ENCODE results near the gene ENO4.

Gene ENO4

GRCh38 chr10:116831790-116832189, 17.5 kb upstream of the ENO4 start:
- no peak for DNase-seq

- DNase-seq = no peak
Measured at GRCh38 chr10:116833986-116834985, 15.0 kb upstream of the ENO4 start.

- DNase-seq = no peak
Measured at GRCh38 chr10:116835658-116836057, 13.6 kb upstream of the ENO4 start.

GRCh38 chr10:116836083-116836482, 13.2 kb upstream of the ENO4 start:
- no peak for DNase-seq

- DNase-seq = no peak
Measured at GRCh38 chr10:116836902-116837523, 12.3 kb upstream of the ENO4 start.

GRCh38 chr10:116838143-116838725, 11.1 kb upstream of the ENO4 start:
- no peak for DNase-seq

GRCh38 chr10:116840389-116841075, 8.8 kb upstream of the ENO4 start:
- DNase-seq = no peak

- DNase-seq = no peak
Measured at GRCh38 chr10:116845823-116846222, 3.5 kb upstream of the ENO4 start.

- no peak for DNase-seq
Measured at GRCh38 chr10:116848032-116848943, 1.0 kb upstream of the ENO4 start.

GRCh38 chr10:116848944-116849247, 403 bp upstream of the ENO4 start:
- no peak for DNase-seq

GRCh38 chr10:116850058-116850611, 836 bp downstream of the ENO4 start:
- no peak for DNase-seq

GRCh38 chr10:116852246-116852645, 2.9 kb downstream of the ENO4 start:
- no peak for DNase-seq

- no peak for DNase-seq
Measured at GRCh38 chr10:116853287-116853686, 4.0 kb downstream of the ENO4 start.

GRCh38 chr10:116853701-116854100, 4.4 kb downstream of the ENO4 start:
- no peak for DNase-seq

GRCh38 chr10:116857156-116857555, 7.9 kb downstream of the ENO4 start:
- DNase-seq = no peak

GRCh38 chr10:116861796-116862195, 12.5 kb downstream of the ENO4 start:
- DNase-seq = no peak

- no peak for DNase-seq
Measured at GRCh38 chr10:116864436-116864835, 15.1 kb downstream of the ENO4 start.

GRCh38 chr10:116866066-116866465, 16.8 kb downstream of the ENO4 start:
- no peak for DNase-seq

GRCh38 chr10:116866987-116867595, 17.8 kb downstream of the ENO4 start:
- no peak for DNase-seq

GRCh38 chr10:116868198-116868676, 18.9 kb downstream of the ENO4 start:
- DNase-seq = no peak

GRCh38 chr10:116868722-116869121, 19.4 kb downstream of the ENO4 start:
- DNase-seq = no peak
